CD4-positive, alpha-beta memory T cell (primary cell): ENCODE measurements around the gene PROK2. TPM values are rescaled to one million over a fixed set of nuclear protein-coding genes. Genes with fewer than 3 reads are reported as not detected.

Experiments
- CTCF ChIA-PET: fragments of 350-600 bp; sonication (Branson Sonifier 250); formaldehyde crosslinking; loops from one replicate; lab custom pipeline; 2021; ENCODE audit warnings: inconsistent platforms; ENCODE audit not compliant: partially characterized antibody; lab: Charles Lee
- POLR2A ChIA-PET: fragments of 350-600 bp; sonication (Branson Sonifier 250); formaldehyde crosslinking; loops from one replicate; lab custom pipeline; 2021; ENCODE audit not compliant: partially characterized antibody; lab: Charles Lee
- DNase-seq, 5 donors: peaks; one replicate each; pipeline versions ENCODE4 v3.0.0 to v3.0.0-alpha.2; 2020 to 2022; ENCODE audit warnings: mixed read lengths in 1 of 5
- H3K27ac ChIP-seq: one replicate; pipeline ENCODE4 v1.7.0; 2013; ENCODE audit warnings: low read depth, low read length
- H3K27me3 ChIP-seq: 2 replicates; pipeline ENCODE4 v1.7.0; 2013; ENCODE audit warnings: mild to moderate bottlenecking, low read length, moderate library complexity; ENCODE audit not compliant: insufficient read depth
- H3K36me3 ChIP-seq: 2 replicates; pipeline ENCODE4 v1.7.0; 2013; ENCODE audit warnings: mild to moderate bottlenecking, low read length, moderate library complexity; ENCODE audit not compliant: insufficient read depth
- H3K4me1 ChIP-seq: 2 replicates; pipeline ENCODE4 v1.7.0; 2013; ENCODE audit warnings: mild to moderate bottlenecking, low read length, moderate library complexity; ENCODE audit not compliant: insufficient read depth
- H3K4me3 ChIP-seq, 2 donors: one replicate each; pipeline ENCODE4 v1.7.0; 2013; ENCODE audit warnings: low read length in 2 of 2, mild to moderate bottlenecking in 1 of 2
- H3K9me3 ChIP-seq, 2 donors: one replicate each; pipeline ENCODE4 v1.7.0; 2013; ENCODE audit warnings: low read length in 2 of 2, control low read depth in 1 of 2; ENCODE audit not compliant: control insufficient read depth in 1 of 2
- H3K27ac Mint-ChIP-seq, 7 donors: one replicate each; pipeline ENCODE4 v1.8.0; 2020 to 2021; ENCODE audit warnings: mixed read lengths in 7 of 7, mild to moderate bottlenecking in 6 of 7, inconsistent platforms in 3 of 7, moderate library complexity in 3 of 7
- H3K27me3 Mint-ChIP-seq, 2 donors: one replicate each; pipeline ENCODE4 v1.8.0; 2020 to 2021; ENCODE audit warnings: mixed read lengths in 2 of 2
- H3K36me3 Mint-ChIP-seq, 2 donors: one replicate each; pipeline ENCODE4 v1.8.0; 2020 to 2021; ENCODE audit warnings: mixed read lengths in 2 of 2, inconsistent platforms in 1 of 2, mild to moderate bottlenecking in 1 of 2
- H3K4me1 Mint-ChIP-seq, 4 donors: one replicate each; pipeline ENCODE4 v1.8.0; 2020 to 2021; ENCODE audit warnings: mixed read lengths in 4 of 4, mild to moderate bottlenecking in 1 of 4
- H3K4me3 Mint-ChIP-seq, 8 donors: one replicate each; pipeline ENCODE4 v1.8.0; 2020 to 2021; ENCODE audit warnings: mixed read lengths in 8 of 8, mild to moderate bottlenecking in 7 of 8, moderate library complexity in 6 of 8, inconsistent platforms in 3 of 8
- H3K9me3 Mint-ChIP-seq, 8 donors: one replicate each; pipeline ENCODE4 v1.8.0; 2020 to 2021; ENCODE audit warnings: mixed read lengths in 8 of 8, mild to moderate bottlenecking in 5 of 8, inconsistent platforms in 3 of 8, moderate library complexity in 1 of 8
- intact Hi-C: fragments of 100-400 bp; cut with micrococcal nuclease; formaldehyde crosslinking; loops from one replicate; pipeline ENCODE4 v1.15.1; 2023
- polyA plus RNA-seq, 2 donors: library from polyadenylated mRNA; unstranded; fragments of 300-500 nt; fragmentation: Illumina TruSeq; gene quantifications; one replicate each; pipeline ENCODE4 v1.2.3, GENCODE V29; 2021
- total RNA-seq, 2 experiments: library from RNA; stranded (reverse); gene quantifications; one replicate each; pipeline ENCODE4 v1.2.3, GENCODE V29; 2021

The PROK2 gene
- total RNA-seq, result under 1 TPM; 0.20 to 0.33 TPM
- polyA plus RNA-seq, result 1 to 10 TPM in 1 of 2 donors, under 1 TPM in 1; 0.18 to 2.6 TPM

- ChIA-PET CTCF (no interaction called here), POLR2A (no interaction called here)
- Histone ChIP-seq H3K4me3 (peak within 1 kb of the TSS in 1 of 2 donors; percentile 22), H3K27ac (no peak within 1 kb of the TSS), H3K9me3 (no peaks in the 10 kb centered on the region), H3K27me3 (peaks cover 25% of the 10 kb centered on the region), H3K36me3 (no peaks in the 10 kb centered on the region), H3K4me1 (peaks cover 22% of the 10 kb centered on the region)
- Mint-ChIP-seq H3K27me3 (peaks cover 37 to 50% of the 10 kb centered on the region in 2 donors), H3K9me3 (peaks cover 0 to under 1% (median 0%) of the 10 kb centered on the region in 8 donors), H3K4me3 (peak within 1 kb of the TSS; percentile 79 to 86 (median 82)), H3K27ac (peak within 1 kb of the TSS in 3 of 7 donors; percentile 4 to 75 (median 75)), H3K4me1 (peaks cover 8 to 20% (median 15%) of the 10 kb centered on the region in 4 donors), H3K36me3 (no peaks in the 10 kb centered on the region)
- DNase-seq, result peak in 4 of 5 donors; percentile 20 to 37 (median 24)
- intact Hi-C loops, result no loop called here
Measured at GRCh38 chr3:71784914-71785531, at the start of gene PROK2. Gene PROK2 (minus strand): TSS chr3:71785148. CDS start chr3:71785052, 96 bp downstream.

- Mint-ChIP-seq H3K4me1 (no peaks in the 10 kb centered on the region), H3K9me3 (no peaks in the 10 kb centered on the region), H3K27me3 (peaks cover 0 to 2% of the 10 kb centered on the region in 2 donors), H3K36me3 (no peaks in the 10 kb centered on the region), H3K27ac (no peak overlapping the region), H3K4me3 (no peak overlapping the region)
- H3K9me3 ChIP-seq, result no peaks in the 10 kb centered on the region
- H3K4me3 ChIP-seq, result no peak overlapping the region
- DNase-seq, result no peak
- no peaks in the 10 kb centered on the region for H3K4me1 ChIP-seq
- CTCF ChIA-PET, result no interaction called here
- no peaks in the 10 kb centered on the region for H3K36me3 ChIP-seq
- no peaks in the 10 kb centered on the region for H3K27me3 ChIP-seq
- POLR2A ChIA-PET, result no interaction called here
- no peak overlapping the region for H3K27ac ChIP-seq
- intact Hi-C loops, result no loop called here
Measured at GRCh38 chr3:71831599-71831998, 46.7 kb upstream of the PROK2 start.

- Mint-ChIP-seq H3K4me3 (no peak overlapping the region), H3K4me1 (no peaks in the 10 kb centered on the region), H3K36me3 (no peaks in the 10 kb centered on the region), H3K9me3 (no peaks in the 10 kb centered on the region), H3K27ac (peak overlapping the region in 1 of 7 donors; percentile 5), H3K27me3 (peaks cover 2% of the 10 kb centered on the region in 2 donors)
- intact Hi-C loops, result no loop called here
- Histone ChIP-seq H3K4me1 (no peaks in the 10 kb centered on the region), H3K27ac (no peak overlapping the region), H3K27me3 (no peaks in the 10 kb centered on the region), H3K36me3 (no peaks in the 10 kb centered on the region), H3K9me3 (no peaks in the 10 kb centered on the region), H3K4me3 (no peak overlapping the region)
- ChIA-PET POLR2A (no interaction called here), CTCF (no interaction called here)
- DNase-seq, result no peak
Measured at GRCh38 chr3:71825551-71826283, 40.8 kb upstream of the PROK2 start.

GRCh38 chr3:71821116-71821515 is 36.2 kb upstream of the PROK2 start:
- H3K27me3 Mint-ChIP-seq, result peaks cover 0 to 2% of the 10 kb centered on the region in 2 donors
- Histone ChIP-seq H3K27me3 (no peaks in the 10 kb centered on the region), H3K27ac (no peak overlapping the region), H3K4me3 (no peak overlapping the region), H3K9me3 (no peaks in the 10 kb centered on the region), H3K36me3 (no peaks in the 10 kb centered on the region), H3K4me1 (no peaks in the 10 kb centered on the region)
- no peaks in the 10 kb centered on the region for H3K4me1 Mint-ChIP-seq
- no peak overlapping the region for H3K4me3 Mint-ChIP-seq
- ChIA-PET POLR2A (no interaction called here), CTCF (no interaction called here)
- DNase-seq, result no peak
- H3K27ac Mint-ChIP-seq, result no peak overlapping the region
- no peaks in the 10 kb centered on the region for H3K36me3 Mint-ChIP-seq
- intact Hi-C loops, result no loop called here
- H3K9me3 Mint-ChIP-seq, result no peaks in the 10 kb centered on the region

GRCh38 chr3:71817262-71817661 is 32.3 kb upstream of the PROK2 start:
- no peaks in the 10 kb centered on the region for H3K9me3 ChIP-seq
- H3K27ac ChIP-seq, result no peak overlapping the region
- H3K4me3 Mint-ChIP-seq, result no peak overlapping the region
- DNase-seq, result no peak
- intact Hi-C loops, result no loop called here
- ChIA-PET CTCF (interaction anchor here (1.5 kb wide), 1 partner anchor 59 kb away, joined by 3 read pairs; no protein-coding TSS in a partner anchor), POLR2A (no interaction called here)
- no peaks in the 10 kb centered on the region for H3K9me3 Mint-ChIP-seq
- no peak overlapping the region for H3K27ac Mint-ChIP-seq
- H3K36me3 Mint-ChIP-seq, result no peaks in the 10 kb centered on the region
- no peaks in the 10 kb centered on the region for H3K36me3 ChIP-seq
- H3K4me3 ChIP-seq, result no peak overlapping the region
- H3K4me1 Mint-ChIP-seq, result no peaks in the 10 kb centered on the region
- no peaks in the 10 kb centered on the region for H3K27me3 ChIP-seq
- H3K4me1 ChIP-seq, result no peaks in the 10 kb centered on the region
- peaks cover 0 to 2% of the 10 kb centered on the region in 2 donors for H3K27me3 Mint-ChIP-seq

GRCh38 chr3:71816767-71817156 is 31.8 kb upstream of the PROK2 start:
- ChIA-PET POLR2A (no interaction called here), CTCF (interaction anchor here (1.5 kb wide), 1 partner anchor 59 kb away, joined by 3 read pairs; no protein-coding TSS in a partner anchor)
- no peaks in the 10 kb centered on the region for H3K4me1 Mint-ChIP-seq
- H3K4me1 ChIP-seq, result no peaks in the 10 kb centered on the region
- no peaks in the 10 kb centered on the region for H3K36me3 ChIP-seq
- no peaks in the 10 kb centered on the region for H3K9me3 Mint-ChIP-seq
- no peak overlapping the region for H3K27ac ChIP-seq
- no peak overlapping the region for H3K27ac Mint-ChIP-seq
- H3K4me3 Mint-ChIP-seq, result no peak overlapping the region
- H3K27me3 Mint-ChIP-seq, result peaks cover 0 to 2% of the 10 kb centered on the region in 2 donors
- H3K9me3 ChIP-seq, result no peaks in the 10 kb centered on the region
- DNase-seq, result no peak
- H3K27me3 ChIP-seq, result no peaks in the 10 kb centered on the region
- intact Hi-C loops, result no loop called here
- H3K36me3 Mint-ChIP-seq, result no peaks in the 10 kb centered on the region
- H3K4me3 ChIP-seq, result no peak overlapping the region

- no peaks in the 10 kb centered on the region for H3K36me3 ChIP-seq
- H3K4me3 Mint-ChIP-seq, result no peak overlapping the region
- H3K4me1 Mint-ChIP-seq, result no peaks in the 10 kb centered on the region
- no peaks in the 10 kb centered on the region for H3K9me3 Mint-ChIP-seq
- H3K27me3 Mint-ChIP-seq, result no peaks in the 10 kb centered on the region
- H3K27me3 ChIP-seq, result no peaks in the 10 kb centered on the region
- intact Hi-C loops, result no loop called here
- no peaks in the 10 kb centered on the region for H3K9me3 ChIP-seq
- no peaks in the 10 kb centered on the region for H3K36me3 Mint-ChIP-seq
- H3K27ac ChIP-seq, result no peak overlapping the region
- no peak for DNase-seq
- ChIA-PET POLR2A (no interaction called here), CTCF (interaction anchor here (1.2 to 1.5 kb wide), 2 partner anchors 17 to 60 kb away, joined by 3 read pairs; no protein-coding TSS in a partner anchor)
- H3K4me1 ChIP-seq, result no peaks in the 10 kb centered on the region
- no peak overlapping the region for H3K4me3 ChIP-seq
- H3K27ac Mint-ChIP-seq, result no peak overlapping the region
Measured at GRCh38 chr3:71815340-71816067, 30.6 kb upstream of the PROK2 start.
